HCT116 (cell line): ENCODE results near the gene CAMP. TPM values are rescaled to one million over a fixed set of nuclear protein-coding genes. Genes with fewer than 3 reads are reported as not detected.

Source experiments
- ATAC-seq: fragments of 200-7000 bp; cut with Tn5 transposase; 2 replicates; pipeline ENCODE4 v1.9.1; 2020; ENCODE audit warnings: mild to moderate bottlenecking, moderate library complexity
- BruUV-seq: library from RNA; stranded (reverse); fragments of 400-500 nt; replicated peaks from 2 replicates; lab custom pipeline; 2021; lab: Mats Ljungman, UMichigan
- CTCF ChIA-PET: fragments of 300-600 bp; sonication (Branson Sonifier 250); formaldehyde crosslinking; loops from one replicate; lab custom pipeline; 2021; ENCODE audit warnings: antibody characterized with exemption; lab: Charles Lee
- POLR2A ChIA-PET: fragments of 300-600, 350-600 bp; sonication (Branson Sonifier 250); formaldehyde crosslinking; loops from one replicate; lab custom pipeline; 2021; ENCODE audit warnings: antibody characterized with exemption; lab: Charles Lee
- RAD21 ChIA-PET, 2 experiments: fragments of 300-600 bp; sonication (Branson Sonifier 250); formaldehyde crosslinking; loops; one replicate each; lab custom pipeline; 2023; ENCODE audit warnings: low total read pairs in 2 of 2; ENCODE audit not compliant: uncharacterized antibody in 2 of 2, unreplicated experiment in 2 of 2, low non-redundant PET in 1 of 2; lab: Charles Lee
- DNase-seq: peaks from one replicate; pipeline ENCODE4 v3.0.0-alpha.2; 2010; ENCODE audit warnings: low read depth, low spot score
- H2AFZ ChIP-seq: fragments of 200-600 bp; shearing (Covaris generic), sonication (generic); 2 replicates; pipeline ENCODE4 v1.6.1; 2017; ENCODE audit warnings: low read depth, mixed run types, mixed read lengths, antibody characterized with exemption, low read length; ENCODE audit not compliant: poor library complexity, severe bottlenecking
- H3K27ac ChIP-seq: 2 replicates; pipeline ENCODE4 v1.5.1; 2012; ENCODE audit warnings: low read depth, low read length
- H3K27me3 ChIP-seq: fragments of 200-600 bp; sonication (generic); 2 replicates; pipeline ENCODE4 v1.6.1; 2016; ENCODE audit warnings: mixed run types, low read length, mixed read lengths; ENCODE audit not compliant: insufficient read depth
- H3K36me3 ChIP-seq, 2 experiments: fragments of 200-500 bp in 1 of 2; fragments of 200-600 bp in 1 of 2; sonication (Bioruptor generic) in 1 of 2; sonication (generic) in 1 of 2; 2 replicates each; pipeline versions ENCODE4 v1.5.1 to v1.6.1; 2014 to 2016; ENCODE audit warnings: low read length in 2 of 2, inconsistent platforms in 1 of 2, mixed read lengths in 1 of 2, mixed run types in 1 of 2; ENCODE audit not compliant: insufficient read depth in 2 of 2, control insufficient read depth in 1 of 2
- H3K4me1 ChIP-seq, 2 experiments: fragments of 200-600 bp in 1 of 2; sonication (generic) in 1 of 2; 2 replicates each; pipeline versions ENCODE4 v1.5.1 to v1.6.1; 2012 to 2017; ENCODE audit warnings: low read length in 2 of 2, inconsistent platforms in 1 of 2, mild to moderate bottlenecking in 1 of 2, mixed read lengths in 1 of 2, mixed run types in 1 of 2, moderate library complexity in 1 of 2; ENCODE audit not compliant: insufficient read depth in 2 of 2, control insufficient read depth in 1 of 2
- H3K4me2 ChIP-seq: fragments of 200-600 bp; sonication (generic); 2 replicates; pipeline ENCODE4 v1.6.1; 2017; ENCODE audit warnings: mixed run types, low read length, mixed read lengths
- H3K4me3 ChIP-seq, 2 experiments: fragments of 200-600 bp in 1 of 2; sonication (generic) in 1 of 2; replicated peaks in 1 of 2; 2 replicates each; pipeline ENCODE4 v1.5.1; 2011 to 2016; ENCODE audit warnings: low read length in 2 of 2, control low read depth in 1 of 2, low read depth in 1 of 2, mild to moderate bottlenecking in 1 of 2, mixed read lengths in 1 of 2, mixed run types in 1 of 2
- H3K79me2 ChIP-seq: fragments of 200-600 bp; sonication (generic); 2 replicates; pipeline ENCODE4 v1.6.1; 2017; ENCODE audit warnings: mild to moderate bottlenecking, mixed run types, low read length, moderate library complexity, mixed read lengths; ENCODE audit not compliant: insufficient read depth
- H3K9ac ChIP-seq: fragments of 200-600 bp; sonication (generic); 2 replicates; pipeline ENCODE4 v1.6.1; 2016; ENCODE audit warnings: low read length, mixed read lengths
- H3K9me2 ChIP-seq: fragments of 200-600 bp; sonication (generic), shearing (Covaris generic); 2 replicates; pipeline ENCODE4 v1.6.1; 2017; ENCODE audit warnings: mixed run types, mild to moderate bottlenecking, moderate library complexity; ENCODE audit not compliant: insufficient read depth
- H3K9me3 ChIP-seq, 2 experiments: fragments of 200-500 bp in 1 of 2; fragments of 200-600 bp in 1 of 2; sonication (Bioruptor generic) in 1 of 2; sonication (generic) in 1 of 2; 2 replicates each; pipeline ENCODE4 v1.6.1; 2014 to 2017; ENCODE audit warnings: low read length in 2 of 2, mixed read lengths in 2 of 2, inconsistent platforms in 1 of 2, low read depth in 1 of 2, mild to moderate bottlenecking in 1 of 2, mixed run types in 1 of 2, moderate library complexity in 1 of 2; ENCODE audit not compliant: control insufficient read depth in 1 of 2, insufficient read depth in 1 of 2
- H4K20me1 ChIP-seq: fragments of 200-600 bp; sonication (generic), shearing (Covaris generic); 2 replicates; pipeline ENCODE4 v1.6.1; 2017; ENCODE audit warnings: mixed run types, mild to moderate bottlenecking, moderate library complexity; ENCODE audit not compliant: insufficient read depth
- CEBPB ChIP-seq: IDR thresholded peaks from 2 replicates; pipeline ENCODE4 v1.6.1; 2012; ENCODE audit warnings: low read depth
- EGR1 ChIP-seq: IDR thresholded peaks from 2 replicates; pipeline ENCODE4 v1.6.1; 2012; ENCODE audit warnings: low read depth
- ELF1 ChIP-seq: IDR thresholded peaks from 2 replicates; pipeline ENCODE4 v1.6.1; 2012; ENCODE audit warnings: low read depth, borderline replicate concordance
- FOSL1 ChIP-seq: IDR thresholded peaks from 2 replicates; pipeline ENCODE4 v1.6.1; 2012; ENCODE audit warnings: low read depth
- POLR2A ChIP-seq: IDR thresholded peaks from 2 replicates; pipeline ENCODE4 v1.7.0; 2011; ENCODE audit warnings: borderline replicate concordance; ENCODE audit not compliant: insufficient read depth, insufficient read length; ENCODE audit errors: extremely low read depth
- RAD21 ChIP-seq: IDR thresholded peaks from 2 replicates; pipeline ENCODE4 v1.6.1; 2012; ENCODE audit warnings: low read depth, mild to moderate bottlenecking
- SIN3A ChIP-seq: IDR thresholded peaks from 2 replicates; pipeline ENCODE4 v1.6.1; 2012; ENCODE audit warnings: low read depth
- SP1 ChIP-seq: IDR thresholded peaks from 2 replicates; pipeline ENCODE4 v1.6.1; 2012; ENCODE audit warnings: low read depth
- SRF ChIP-seq: IDR thresholded peaks from 2 replicates; pipeline ENCODE4 v1.6.1; 2012; ENCODE audit warnings: low read depth
- TCF7L2 ChIP-seq: IDR thresholded peaks from 2 replicates; pipeline ENCODE4 v1.7.0; 2011; ENCODE audit warnings: borderline replicate concordance, inconsistent platforms; ENCODE audit not compliant: insufficient read depth, insufficient read length; ENCODE audit errors: extremely low read depth
- YY1 ChIP-seq: IDR thresholded peaks from 2 replicates; pipeline ENCODE4 v1.6.1; 2011; ENCODE audit warnings: low read length, low read depth, moderate library complexity, mild to moderate bottlenecking; ENCODE audit not compliant: insufficient replicate concordance; ENCODE audit errors: extremely low read depth
- ZFX ChIP-seq: fragments of 450-650 bp; IDR thresholded peaks from 2 replicates; pipeline ENCODE4 v1.6.1; 2017
- intact Hi-C: fragments of 100-400 bp; cut with micrococcal nuclease; formaldehyde crosslinking; loops from 2 replicates; pipeline ENCODE4 v1.10.0; 2022
- total RNA-seq: library from RNA; stranded (reverse); gene quantifications from one replicate; pipeline ENCODE4 v1.2.1, GENCODE V29; 2021; ENCODE audit not compliant: unreplicated experiment
- TF ChIP-seq, protein P1 (sequence below): IDR thresholded peaks from 2 replicates; pipeline ENCODE4 v1.6.1; 2011; ENCODE audit warnings: mild to moderate bottlenecking, low read length, moderate library complexity; ENCODE audit not compliant: insufficient replicate concordance; ENCODE audit errors: extremely low read depth
- TF ChIP-seq, protein P2 (sequence below): IDR thresholded peaks from 2 replicates; pipeline ENCODE4 v1.6.1; 2012

Gene CAMP
- total RNA-seq, 1 experiment from 2014 or later, result not detected

DNA sequence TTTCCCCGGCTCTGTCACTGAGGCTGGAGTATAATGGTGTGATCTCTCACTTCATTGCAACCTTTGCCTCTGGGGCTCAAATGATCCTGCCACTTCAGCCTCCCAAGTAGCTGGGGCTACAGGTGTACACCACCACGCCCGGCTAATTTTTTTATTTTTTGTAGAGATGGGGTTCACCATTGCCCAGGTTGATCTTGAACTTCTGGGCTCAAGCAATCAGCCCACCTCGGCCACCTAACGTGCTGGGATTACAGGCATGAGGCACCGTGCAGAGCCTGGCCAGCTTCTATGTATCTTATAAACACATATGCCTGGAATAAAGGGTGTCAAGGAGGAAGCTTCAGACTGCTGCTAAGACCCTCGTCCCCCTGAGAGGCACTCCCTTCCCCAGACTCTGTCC, 21.8 kb downstream of the CAMP start (continued):
- TF ChIP-seq, protein P1, sequence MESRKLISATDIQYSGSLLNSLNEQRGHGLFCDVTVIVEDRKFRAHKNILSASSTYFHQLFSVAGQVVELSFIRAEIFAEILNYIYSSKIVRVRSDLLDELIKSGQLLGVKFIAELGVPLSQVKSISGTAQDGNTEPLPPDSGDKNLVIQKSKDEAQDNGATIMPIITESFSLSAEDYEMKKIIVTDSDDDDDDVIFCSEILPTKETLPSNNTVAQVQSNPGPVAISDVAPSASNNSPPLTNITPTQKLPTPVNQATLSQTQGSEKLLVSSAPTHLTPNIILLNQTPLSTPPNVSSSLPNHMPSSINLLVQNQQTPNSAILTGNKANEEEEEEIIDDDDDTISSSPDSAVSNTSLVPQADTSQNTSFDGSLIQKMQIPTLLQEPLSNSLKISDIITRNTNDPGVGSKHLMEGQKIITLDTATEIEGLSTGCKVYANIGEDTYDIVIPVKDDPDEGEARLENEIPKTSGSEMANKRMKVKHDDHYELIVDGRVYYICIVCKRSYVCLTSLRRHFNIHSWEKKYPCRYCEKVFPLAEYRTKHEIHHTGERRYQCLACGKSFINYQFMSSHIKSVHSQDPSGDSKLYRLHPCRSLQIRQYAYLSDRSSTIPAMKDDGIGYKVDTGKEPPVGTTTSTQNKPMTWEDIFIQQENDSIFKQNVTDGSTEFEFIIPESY, result no peak
- no peak for TF ChIP-seq SIN3A
- TF ChIP-seq SRF, result no peak
- TF ChIP-seq CEBPB, result no peak
- TF ChIP-seq FOSL1, result no peak
- no peak for TF ChIP-seq POLR2A
- TF ChIP-seq ELF1, result no peak
- no peak for TF ChIP-seq EGR1
- no peak for TF ChIP-seq TCF7L2
- no peak for TF ChIP-seq ZFX

DNA sequence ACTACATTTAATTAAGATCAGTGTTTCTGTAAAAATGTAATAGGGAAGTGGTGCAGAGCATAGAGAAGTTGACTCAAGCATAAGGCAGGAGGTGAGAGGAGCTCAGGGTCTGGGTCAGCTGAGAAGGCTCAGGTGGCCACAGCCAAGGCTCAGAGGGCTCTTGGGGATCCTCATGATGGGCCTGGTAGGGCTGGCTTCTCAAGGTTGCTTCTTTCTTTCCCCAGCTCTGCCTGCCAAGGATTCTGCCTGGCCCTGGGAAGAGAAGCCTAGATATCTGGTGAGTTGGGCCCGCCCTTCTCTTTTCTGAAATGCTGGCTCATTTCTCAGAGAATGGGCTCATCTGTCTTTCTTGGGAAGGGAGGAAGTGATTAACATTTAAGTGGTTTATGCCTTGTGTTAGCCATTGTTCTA, 24.1 kb downstream of the CAMP start:
- H3K4me3 ChIP-seq, result no peak overlapping the region
- no peak overlapping the region for H2AFZ ChIP-seq
- TF ChIP-seq YY1 (no peak), POLR2A (no peak), RAD21 (no peak), CEBPB (no peak), SP1 (no peak)
- TF ChIP-seq, protein P2, sequence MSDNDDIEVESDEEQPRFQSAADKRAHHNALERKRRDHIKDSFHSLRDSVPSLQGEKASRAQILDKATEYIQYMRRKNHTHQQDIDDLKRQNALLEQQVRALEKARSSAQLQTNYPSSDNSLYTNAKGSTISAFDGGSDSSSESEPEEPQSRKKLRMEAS, result no peak
- H3K27ac ChIP-seq, result no peak overlapping the region
- ChIA-PET POLR2A (no interaction called here), CTCF (interaction anchor here (0.9 kb wide), 1 partner anchor 189 kb away, joined by 3 read pairs; no protein-coding TSS in a partner anchor), RAD21 (no interaction called here)
- H3K9me2 ChIP-seq, result no peaks in the 10 kb centered on the region
- H3K4me2 ChIP-seq, result no peak overlapping the region
- peaks cover 50% of the 10 kb centered on the region for H3K79me2 ChIP-seq
- no peaks in the 10 kb centered on the region for H3K27me3 ChIP-seq
- H3K9ac ChIP-seq, result no peak overlapping the region
- no peaks in the 10 kb centered on the region for H4K20me1 ChIP-seq
- BruUV-seq, result no TSS peak
- intact Hi-C loops, result no loop called here
- no peaks in the 10 kb centered on the region for H3K9me3 ChIP-seq
- H3K4me1 ChIP-seq, result peaks cover 5 to 8% of the 10 kb centered on the region in 2 experiments
- peaks cover 14% of the 10 kb centered on the region in 2 experiments; a peak in 3 of 4 replicates for H3K36me3 ChIP-seq
- DNase-seq (no peak), ATAC-seq (no peak)
